ENCODE results near the gene NMRAL1. TPM values are rescaled to one million over a fixed set of nuclear protein-coding genes. Genes with fewer than 3 reads are reported as not detected.

Gene NMRAL1
- total RNA-seq, 2 experiments from 2014 or later = 34.0 to 35.9 TPM

DNA sequence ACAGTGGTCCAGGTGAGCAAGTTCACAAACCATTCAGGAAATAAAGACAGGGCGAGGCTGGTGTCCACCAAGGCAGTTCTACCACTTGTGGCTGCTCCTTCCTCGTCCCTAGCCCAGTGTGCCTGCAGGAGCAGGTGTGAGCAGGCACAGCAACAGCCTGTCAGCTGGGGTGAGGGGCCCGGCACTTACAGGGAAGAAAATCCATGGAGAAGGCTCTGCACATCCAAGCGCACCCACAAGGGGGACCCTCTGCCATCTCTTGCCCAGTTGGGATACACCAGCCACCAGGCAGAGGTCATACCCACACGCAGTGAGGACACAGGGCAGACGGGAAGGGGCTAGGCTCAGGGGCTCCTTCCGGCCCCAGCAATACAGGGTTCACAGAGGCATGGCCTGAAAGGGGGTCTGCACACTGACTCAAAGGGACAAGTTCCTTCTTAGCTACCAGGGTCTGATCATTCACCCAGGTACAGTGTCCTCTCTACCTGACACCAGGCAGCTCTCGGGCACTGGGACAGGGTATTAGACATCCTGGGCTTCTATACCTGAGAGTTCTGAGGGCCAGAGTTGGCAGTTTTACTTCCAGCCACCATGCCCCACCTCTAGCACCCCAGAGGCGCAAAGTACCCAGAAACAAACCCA, 37.1 kb upstream of the NMRAL1 start:
- Mint-ChIP-seq H3K27ac (peak overlapping the region; percentile 70), H3K36me3 (ENCODE audit: low read depth) (peaks cover 45% of the 10 kb centered on the region), H3K4me3 (no peak overlapping the region), H3K27me3 (no peaks in the 10 kb centered on the region), H3K4me1 (peaks cover 58% of the 10 kb centered on the region), H3K9me3 (no peaks in the 10 kb centered on the region)
- CTCF ChIA-PET = interaction anchor here (1.2 kb wide), 1 partner anchor 21 kb away, joined by 5 read pairs; no protein-coding TSS in a partner anchor
- peak; percentile 30 for DNase-seq
- POLR2A ChIA-PET = no interaction called here

DNA sequence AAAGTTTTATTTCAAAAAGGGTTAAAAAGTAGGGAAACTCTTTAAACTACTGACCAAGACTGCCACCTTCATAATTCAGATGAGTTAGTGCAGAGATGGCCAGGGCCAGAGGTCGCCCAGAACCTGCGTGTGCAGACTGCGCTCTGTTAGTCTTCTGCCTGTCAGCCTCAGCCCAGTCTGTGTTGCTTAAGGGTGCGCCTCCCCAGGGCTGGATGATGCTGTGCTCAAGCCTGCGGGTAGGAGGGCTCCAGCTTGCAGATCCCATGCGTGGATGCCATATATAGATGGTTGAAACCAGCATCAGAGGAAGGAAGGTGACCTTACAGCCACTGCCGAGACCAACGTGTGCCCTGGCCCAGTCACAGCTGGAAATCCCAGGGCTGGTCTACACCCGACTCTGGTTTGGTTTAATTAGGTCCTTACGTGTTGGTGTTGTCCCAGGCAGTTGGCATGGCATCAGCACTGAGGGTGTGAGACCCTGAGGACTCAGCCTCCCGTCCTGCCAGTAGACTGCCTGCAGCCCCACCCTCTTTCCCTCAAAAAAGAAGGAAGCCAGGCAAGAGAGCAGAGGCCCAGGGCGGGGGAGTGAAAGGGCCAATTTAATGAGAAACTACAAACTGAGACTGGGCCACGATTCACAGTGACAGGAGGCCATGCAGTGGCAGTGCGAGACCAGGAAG, 36.5 kb upstream of the NMRAL1 start:
- Mint-ChIP-seq H3K9me3 (no peaks in the 10 kb centered on the region), H3K4me3 (no peak overlapping the region), H3K27ac (peak overlapping the region; percentile 70), H3K27me3 (no peaks in the 10 kb centered on the region), H3K36me3 (ENCODE audit: low read depth) (peaks cover 49% of the 10 kb centered on the region), H3K4me1 (peaks cover 60% of the 10 kb centered on the region)
- POLR2A ChIA-PET = no interaction called here
- CTCF ChIA-PET = interaction anchor here (1.0 kb wide), 1 partner anchor 10 kb away, joined by 3 read pairs; no protein-coding TSS in a partner anchor
- DNase-seq = no peak

DNA sequence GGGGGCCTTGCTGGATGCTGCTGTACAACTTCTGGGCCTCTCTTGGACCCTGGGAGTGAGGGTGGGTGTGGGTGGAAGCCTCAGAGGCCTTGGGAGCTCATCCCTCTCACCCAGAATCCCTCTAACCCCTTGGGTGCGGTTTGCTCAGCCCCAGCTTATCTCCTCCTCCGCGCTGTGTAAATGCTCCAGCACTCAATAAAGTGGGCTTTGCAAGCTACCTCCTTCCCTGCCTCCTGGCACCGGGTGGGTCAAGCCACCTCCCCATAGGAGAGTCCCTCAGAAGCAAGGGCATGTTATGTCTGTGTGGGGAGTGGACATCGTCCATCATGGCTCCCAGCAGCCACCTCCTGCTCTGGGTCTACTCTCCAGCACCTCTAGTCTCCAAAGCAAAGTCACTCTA, 35.7 kb upstream of the NMRAL1 start:
- Mint-ChIP-seq H3K4me1 (peaks cover 60% of the 10 kb centered on the region), H3K27me3 (no peaks in the 10 kb centered on the region), H3K9me3 (no peaks in the 10 kb centered on the region), H3K27ac (peak overlapping the region; percentile 50), H3K4me3 (no peak overlapping the region), H3K36me3 (ENCODE audit: low read depth) (peaks cover 49% of the 10 kb centered on the region)
- DNase-seq = no peak
- POLR2A ChIA-PET = no interaction called here
- CTCF ChIA-PET = interaction anchor here (1.0 to 1.6 kb wide), 2 partner anchors 9 to 13 kb away, joined by 3 to 4 read pairs; no protein-coding TSS in a partner anchor

DNA sequence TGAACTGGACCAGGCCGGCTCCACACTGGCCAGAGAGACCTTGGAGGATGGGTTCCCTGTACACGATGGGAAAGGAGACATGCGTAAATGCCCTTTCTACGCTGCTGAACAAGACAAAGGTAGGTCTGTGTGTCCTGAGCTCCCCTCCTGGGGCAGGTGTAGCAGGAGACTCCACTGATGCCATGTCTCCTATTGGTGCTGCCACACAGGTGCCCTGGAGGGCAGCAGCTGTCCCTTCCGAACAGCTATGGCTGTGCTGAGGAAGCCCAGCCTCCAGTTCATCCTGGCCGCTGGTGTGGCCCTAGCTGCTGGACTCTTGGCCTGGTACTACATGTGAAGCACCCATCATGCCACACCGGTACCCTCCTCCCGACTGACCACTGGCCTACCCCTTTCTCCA, 35.0 kb upstream of the NMRAL1 start:
- ChIA-PET POLR2A (no interaction called here), CTCF (interaction anchor here (1.2 to 1.6 kb wide), 2 partner anchors 13 to 33 kb away, joined by 3 to 4 read pairs; partner anchors contain the start of gene HMOX2)
- Mint-ChIP-seq H3K4me1 (peaks cover 58% of the 10 kb centered on the region), H3K9me3 (no peaks in the 10 kb centered on the region), H3K27me3 (no peaks in the 10 kb centered on the region), H3K27ac (peak overlapping the region; percentile 50), H3K4me3 (no peak overlapping the region), H3K36me3 (ENCODE audit: low read depth) (peaks cover 52% of the 10 kb centered on the region)
- DNase-seq = no peak

DNA sequence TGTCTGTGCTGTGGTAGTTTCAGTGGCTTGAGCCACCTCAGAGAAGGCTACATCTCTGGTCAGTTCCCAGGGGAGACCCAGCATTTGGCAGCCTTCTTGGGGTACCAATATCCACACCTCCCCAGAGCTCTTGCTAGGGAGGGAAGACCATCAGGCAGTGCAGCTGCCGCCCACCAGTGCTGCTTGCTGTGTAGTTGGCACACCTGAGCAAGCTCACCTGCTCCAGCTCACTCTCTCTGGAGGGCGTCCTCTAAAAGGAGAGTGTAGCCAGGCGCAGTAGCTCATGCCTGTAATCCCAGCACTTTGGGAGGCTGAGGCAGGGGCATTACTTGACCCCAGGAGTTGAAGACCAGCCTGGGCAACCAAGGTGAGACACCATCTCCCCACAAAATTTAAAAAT, 34.4 kb upstream of the NMRAL1 start:
- POLR2A ChIA-PET = no interaction called here
- Mint-ChIP-seq H3K9me3 (no peaks in the 10 kb centered on the region), H3K27ac (peak overlapping the region; percentile 62), H3K36me3 (ENCODE audit: low read depth) (peaks cover 52% of the 10 kb centered on the region), H3K4me3 (no peak overlapping the region), H3K27me3 (no peaks in the 10 kb centered on the region), H3K4me1 (peaks cover 56% of the 10 kb centered on the region)
- CTCF ChIA-PET = interaction anchor here (0.6 to 1.6 kb wide), 4 partner anchors 14 to 119 kb away, joined by 3 to 5 read pairs (median 4); partner anchors contain the start of gene HMOX2
- DNase-seq = no peak

DNA sequence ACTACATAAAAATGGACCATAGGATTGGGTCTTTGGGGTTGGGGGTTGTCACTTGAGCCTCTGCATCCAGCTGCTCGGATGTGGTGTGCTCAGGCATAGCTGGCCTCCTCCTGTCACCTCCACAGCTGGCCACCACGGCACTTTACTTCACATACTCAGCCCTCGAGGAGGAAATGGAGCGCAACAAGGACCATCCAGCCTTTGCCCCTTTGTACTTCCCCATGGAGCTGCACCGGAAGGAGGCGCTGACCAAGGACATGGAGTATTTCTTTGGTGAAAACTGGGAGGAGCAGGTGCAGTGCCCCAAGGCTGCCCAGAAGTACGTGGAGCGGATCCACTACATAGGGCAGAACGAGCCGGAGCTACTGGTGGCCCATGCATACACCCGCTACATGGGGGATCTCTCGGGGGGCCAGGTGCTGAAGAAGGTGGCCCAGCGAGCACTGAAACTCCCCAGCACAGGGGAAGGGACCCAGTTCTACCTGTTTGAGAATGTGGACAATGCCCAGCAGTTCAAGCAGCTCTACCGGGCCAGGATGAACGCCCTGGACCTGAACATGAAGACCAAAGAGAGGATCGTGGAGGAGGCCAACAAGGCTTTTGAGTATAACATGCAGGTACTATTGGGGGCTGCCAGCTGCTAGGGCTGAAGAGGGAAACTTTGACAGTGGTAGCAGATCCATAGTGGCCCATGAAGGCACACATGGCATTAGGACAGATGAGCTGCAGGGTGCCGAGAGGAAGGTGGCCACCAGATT, 33.3 kb upstream of the NMRAL1 start:
- Mint-ChIP-seq H3K4me3 (no peak overlapping the region), H3K4me1 (peaks cover 58% of the 10 kb centered on the region), H3K27ac (peak overlapping the region; percentile 98), H3K27me3 (no peaks in the 10 kb centered on the region), H3K9me3 (no peaks in the 10 kb centered on the region), H3K36me3 (ENCODE audit: low read depth) (peaks cover 55% of the 10 kb centered on the region)
- ChIA-PET CTCF (interaction anchor here (0.6 to 4.6 kb wide), 21 partner anchors 7 to 1234 kb away, joined by 3 to 36 read pairs (median 4); partner anchors contain the start of gene HMOX2), POLR2A (no interaction called here)
- DNase-seq = no peak

DNA sequence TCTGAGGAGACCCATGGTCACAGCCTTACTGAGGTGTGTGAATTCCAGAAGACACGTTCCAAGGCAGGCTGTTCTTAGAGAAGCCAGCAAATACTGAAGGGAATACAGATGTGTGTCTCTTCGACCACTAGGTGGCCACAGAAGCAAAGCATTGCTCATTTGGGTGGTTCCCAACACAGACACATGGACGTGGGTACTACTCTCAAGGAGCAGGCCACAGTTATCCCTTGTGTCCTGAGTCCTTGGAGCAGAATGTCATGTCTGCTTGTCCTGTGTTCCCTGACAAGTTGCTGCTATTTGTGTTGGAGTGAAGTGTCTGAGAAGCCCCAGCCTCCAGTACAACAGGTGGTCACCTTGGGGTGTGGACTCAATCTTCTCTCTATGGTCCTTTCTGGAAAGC, 32.0 kb upstream of the NMRAL1 start:
- CTCF ChIA-PET = interaction anchor here (0.6 to 4.6 kb wide), 18 partner anchors 8 to 430 kb away, joined by 3 to 36 read pairs (median 6); partner anchors contain the start of genes HMOX2 and PPL
- Mint-ChIP-seq H3K36me3 (ENCODE audit: low read depth) (peaks cover 47% of the 10 kb centered on the region), H3K9me3 (no peaks in the 10 kb centered on the region), H3K4me1 (peaks cover 61% of the 10 kb centered on the region), H3K27me3 (no peaks in the 10 kb centered on the region), H3K4me3 (peak overlapping the region; percentile 61), H3K27ac (peak overlapping the region; percentile 98)
- peak; percentile 75 for DNase-seq
- POLR2A ChIA-PET = interaction anchor here (0.9 kb wide), 1 partner anchor 118 kb away, joined by 3 read pairs; the partner anchor contains the start of gene MGRN1

DNA sequence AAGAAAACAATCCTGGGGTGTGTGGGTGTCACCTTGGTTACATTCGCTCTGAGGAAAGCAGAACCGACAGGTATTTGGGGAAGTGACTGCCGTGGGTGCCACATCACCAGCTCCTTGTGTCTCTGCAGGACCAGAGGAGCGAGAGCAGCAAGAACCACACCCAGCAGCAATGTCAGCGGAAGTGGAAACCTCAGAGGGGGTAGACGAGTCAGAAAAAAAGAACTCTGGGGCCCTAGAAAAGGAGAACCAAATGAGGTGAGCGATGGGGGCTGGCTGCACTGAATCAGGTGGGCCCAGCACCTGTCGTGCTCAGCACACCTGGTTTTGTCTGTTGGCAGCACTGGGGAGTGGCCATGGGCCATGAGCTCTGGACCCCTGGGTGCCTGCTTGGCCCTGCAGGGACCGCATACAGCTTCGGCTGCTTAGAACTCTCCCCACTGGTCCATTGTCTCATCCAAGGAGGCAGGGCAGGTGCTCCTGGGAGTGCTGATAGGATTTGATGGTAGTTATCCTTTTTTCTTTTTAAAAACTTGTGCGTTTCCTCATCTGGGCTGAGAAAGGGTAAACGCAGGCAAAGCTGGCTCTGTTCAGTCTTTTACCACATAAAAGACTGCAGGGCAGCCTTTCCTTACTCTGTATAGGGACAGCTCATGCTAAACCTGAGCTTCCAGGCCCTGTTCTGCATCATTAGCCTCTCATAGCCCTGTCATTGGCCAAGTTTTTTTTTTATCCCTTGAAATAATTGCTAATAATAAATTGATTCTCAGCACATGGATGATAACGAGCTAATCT, 31.1 kb upstream of the NMRAL1 start:
- DNase-seq = peak; percentile 89
- ChIA-PET POLR2A (interaction anchor here (0.5 to 0.7 kb wide), 3 partner anchors 9 to 165 kb away, joined by 3 to 4 read pairs (median 4); no protein-coding TSS in a partner anchor), CTCF (interaction anchor here (0.5 to 4.6 kb wide), 19 partner anchors 9 to 228 kb away, joined by 3 to 36 read pairs (median 6); partner anchors contain the start of genes C16orf96, HMOX2 and MGRN1)
- Mint-ChIP-seq H3K27ac (peak overlapping the region; percentile 98), H3K9me3 (no peaks in the 10 kb centered on the region), H3K4me1 (peaks cover 62% of the 10 kb centered on the region), H3K27me3 (no peaks in the 10 kb centered on the region), H3K4me3 (peak overlapping the region; percentile 61), H3K36me3 (ENCODE audit: low read depth) (peaks cover 38% of the 10 kb centered on the region)

DNA sequence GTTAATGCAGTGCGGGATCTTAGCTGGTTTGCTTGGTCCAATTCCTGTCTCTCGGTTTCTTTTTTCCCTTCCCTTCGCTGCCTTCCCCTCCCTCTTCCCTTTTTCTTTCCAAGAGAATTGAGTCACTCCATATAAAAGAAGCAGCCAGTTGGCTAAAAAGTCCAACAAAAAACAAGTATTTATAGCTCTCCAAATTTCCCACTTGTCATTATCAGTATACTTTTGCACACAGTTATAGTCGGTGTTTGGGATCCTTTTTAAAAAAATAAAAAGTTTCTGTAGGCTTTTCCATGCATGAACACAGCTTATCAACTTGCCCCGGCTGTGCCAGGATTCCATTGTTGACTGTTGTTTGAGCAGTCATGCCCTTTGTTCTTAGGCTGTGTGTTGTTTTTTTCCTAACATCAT, 26.6 kb upstream of the NMRAL1 start:
- Mint-ChIP-seq H3K4me3 (no peak overlapping the region), H3K4me1 (peaks cover 82% of the 10 kb centered on the region), H3K9me3 (no peaks in the 10 kb centered on the region), H3K27me3 (no peaks in the 10 kb centered on the region), H3K27ac (no peak overlapping the region), H3K36me3 (ENCODE audit: low read depth) (peaks cover 34% of the 10 kb centered on the region)
- POLR2A ChIA-PET = no interaction called here
- DNase-seq = no peak
- CTCF ChIA-PET = interaction anchor here (0.7 to 2.5 kb wide), 9 partner anchors 9 to 195 kb away, joined by 3 to 9 read pairs (median 5); partner anchors contain the start of genes HMOX2 and MGRN1

DNA sequence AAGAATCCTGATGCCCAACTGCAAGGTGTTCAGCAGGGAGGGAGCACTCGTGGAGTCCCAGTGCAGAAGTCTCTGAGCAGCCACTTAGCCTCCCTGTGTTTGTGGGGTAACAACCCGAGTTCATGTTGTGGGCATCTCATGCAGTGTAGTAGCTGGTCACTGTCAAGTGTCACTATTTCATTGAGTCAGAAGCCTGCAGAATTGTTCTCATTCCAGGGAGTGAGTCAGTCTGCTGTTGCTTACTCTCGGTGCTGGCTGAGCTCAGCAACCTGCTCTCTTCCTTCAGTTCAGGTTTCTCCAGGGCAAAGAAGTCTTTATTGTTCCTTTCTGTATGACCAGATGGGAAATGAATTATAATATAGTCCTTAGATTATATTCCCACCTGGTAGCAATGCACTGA, 25.8 kb upstream of the NMRAL1 start:
- Mint-ChIP-seq H3K27me3 (no peaks in the 10 kb centered on the region), H3K36me3 (ENCODE audit: low read depth) (peaks cover 33% of the 10 kb centered on the region), H3K4me1 (peaks cover 82% of the 10 kb centered on the region), H3K27ac (no peak overlapping the region), H3K4me3 (no peak overlapping the region), H3K9me3 (no peaks in the 10 kb centered on the region)
- CTCF ChIA-PET = interaction anchor here (1.3 to 2.5 kb wide), 6 partner anchors 9 to 194 kb away, joined by 3 to 9 read pairs (median 6); partner anchors contain the start of gene MGRN1
- POLR2A ChIA-PET = interaction anchor here (0.6 kb wide), 1 partner anchor 39 kb away, joined by 3 read pairs; no protein-coding TSS in a partner anchor
- no peak for DNase-seq

DNA sequence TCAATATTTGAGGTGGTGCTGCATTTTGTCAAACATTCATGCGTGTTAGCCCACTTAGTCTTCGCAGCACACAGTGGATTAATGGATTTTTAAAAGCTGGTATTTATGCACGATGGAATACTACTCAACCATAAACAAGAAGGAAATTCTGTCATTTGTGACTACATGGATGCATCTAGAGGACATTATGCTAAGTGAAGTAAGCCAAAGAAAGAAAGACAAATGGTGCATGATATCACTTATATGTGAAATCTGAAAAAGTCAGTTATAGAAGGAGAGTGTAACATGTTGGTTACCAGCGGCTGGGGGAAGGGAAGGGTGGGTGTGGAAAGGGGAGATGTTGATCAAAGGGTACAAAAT, 24.8 kb upstream of the NMRAL1 start:
- Mint-ChIP-seq H3K9me3 (no peaks in the 10 kb centered on the region), H3K36me3 (ENCODE audit: low read depth) (peaks cover 30% of the 10 kb centered on the region), H3K4me3 (no peak overlapping the region), H3K27ac (no peak overlapping the region), H3K4me1 (peaks cover 82% of the 10 kb centered on the region), H3K27me3 (no peaks in the 10 kb centered on the region)
- CTCF ChIA-PET = interaction anchor here (1.1 to 2.5 kb wide), 2 partner anchors 8 to 37 kb away, joined by 7 to 10 read pairs; no protein-coding TSS in a partner anchor
- POLR2A ChIA-PET = interaction anchor here (1.1 kb wide), 1 partner anchor 11 kb away, joined by 5 read pairs; no protein-coding TSS in a partner anchor
- DNase-seq = no peak

Measured in activated CD4-positive, alpha-beta T cell treated with anti-CD3 and anti-CD28 coated beads, Interleukin-2, amount 10 ng/mL, durations not matched to agents 7 days and 5 days (primary cell).